ENCODE measurements around the gene GPR68.
"Not testable (repeated sequence)": the region's sequence is repeated elsewhere in the genome, so short reads cannot be mapped to it uniquely, and the experiment has no call there.

Gene GPR68

DNA sequence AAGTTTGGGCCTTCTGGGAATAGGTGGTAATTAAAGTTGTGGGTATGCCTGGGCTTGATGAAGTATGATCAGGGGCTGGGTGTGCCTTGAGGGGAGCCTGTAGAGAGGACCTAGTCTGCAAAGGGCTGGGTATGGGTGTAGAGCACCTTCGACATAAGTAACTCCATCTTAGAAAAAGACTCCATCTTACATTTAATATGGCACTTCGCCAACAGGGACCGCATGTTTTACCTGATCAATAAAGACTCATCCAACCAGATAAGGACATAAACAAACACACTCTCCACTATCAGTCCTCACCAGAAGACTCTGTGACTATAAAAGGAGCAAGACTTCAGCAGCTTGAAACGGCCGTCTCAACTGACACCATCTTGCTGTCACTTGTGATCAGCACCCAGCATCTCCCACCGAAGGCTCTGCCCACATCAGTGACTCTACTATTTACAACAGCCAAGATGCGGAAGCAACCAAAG lies 23.5 kb upstream of the GPR68 start:
- peak overlapping the region; percentile 72 for H3K27ac Mint-ChIP-seq
- peaks cover 11% of the 10 kb centered on the region for H3K4me1 Mint-ChIP-seq
- H3K36me3 Mint-ChIP-seq, result peaks cover 28% of the 10 kb centered on the region
- no peaks in the 10 kb centered on the region for H3K9me3 Mint-ChIP-seq
- DNase-seq (ENCODE audit: low spot score in 2 of 2) (no peak), ATAC-seq (ENCODE audit: low read depth) (no peak)
- peaks cover 2% of the 10 kb centered on the region for H3K27me3 Mint-ChIP-seq
- H3K4me3 Mint-ChIP-seq, result no peak overlapping the region

GRCh38 chr14:91266276-91266675 lies 21.8 kb upstream of the GPR68 start:
- H3K27me3 Mint-ChIP-seq; H3K4me3 Mint-ChIP-seq; DNase-seq (ENCODE audit: low spot score in 2 of 2); H3K27ac Mint-ChIP-seq; H3K9me3 Mint-ChIP-seq; ATAC-seq (ENCODE audit: low read depth): not testable (repeated sequence)
- Mint-ChIP-seq H3K4me1 (peaks cover 11% of the 10 kb centered on the region), H3K36me3 (peaks cover 22% of the 10 kb centered on the region)

DNA sequence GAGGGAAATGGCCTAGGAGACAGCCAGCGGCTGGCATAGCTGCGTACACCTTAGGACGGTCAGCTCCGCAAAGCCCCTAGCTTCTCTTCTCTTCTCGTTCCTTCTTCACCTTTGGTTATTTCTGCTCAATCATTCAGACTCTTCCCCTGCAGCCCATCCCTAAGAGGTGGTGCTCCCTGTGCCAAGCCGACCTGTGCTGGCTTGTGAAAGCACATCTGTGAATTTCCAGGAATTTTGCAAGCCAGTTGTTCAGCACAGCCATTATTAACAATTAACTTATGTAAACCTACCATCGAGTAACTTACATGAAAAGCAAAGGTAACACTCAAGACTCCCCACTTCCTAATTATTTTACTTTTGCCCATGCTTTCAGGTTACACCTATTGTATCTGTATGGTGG lies 20.9 kb upstream of the GPR68 start:
- H3K36me3 Mint-ChIP-seq, result peaks cover 20% of the 10 kb centered on the region
- peak overlapping the region; percentile 59 for H3K4me3 Mint-ChIP-seq
- H3K9me3 Mint-ChIP-seq, result peaks cover 1% of the 10 kb centered on the region
- ATAC-seq (ENCODE audit: low read depth) (no peak), DNase-seq (ENCODE audit: low spot score in 2 of 2) (no peak)
- peaks cover 2% of the 10 kb centered on the region for H3K27me3 Mint-ChIP-seq
- no peak overlapping the region for H3K27ac Mint-ChIP-seq
- peaks cover 11% of the 10 kb centered on the region for H3K4me1 Mint-ChIP-seq

GRCh38 chr14:91264151-91265150 lies 19.9 kb upstream of the GPR68 start:
- Mint-ChIP-seq H3K27ac (peak overlapping the region; percentile 14), H3K4me1 (peaks cover 11% of the 10 kb centered on the region)
- DNase-seq (ENCODE audit: low spot score in 2 of 2), result peak in 1 of 2 donors; percentile 27

GRCh38 chr14:91263329-91263728 lies 18.8 kb upstream of the GPR68 start:
- Mint-ChIP-seq H3K36me3 (peaks cover 11% of the 10 kb centered on the region), H3K27me3 (peaks cover 2% of the 10 kb centered on the region), H3K27ac (peak overlapping the region; percentile 7), H3K4me3 (no peak overlapping the region), H3K9me3 (peaks cover 1% of the 10 kb centered on the region), H3K4me1 (peaks cover 7% of the 10 kb centered on the region)
- DNase-seq (ENCODE audit: low spot score in 2 of 2), result no peak
- ATAC-seq (ENCODE audit: low read depth), result no peak

More at GRCh38 chr14:91264151-91265150, 19.9 kb upstream of the GPR68 start:
- peak; percentile 61 for ATAC-seq (ENCODE audit: low read depth)
- peak overlapping the region; percentile 37 for H3K4me3 Mint-ChIP-seq
- peaks cover 2% of the 10 kb centered on the region for H3K27me3 Mint-ChIP-seq
- peaks cover 1% of the 10 kb centered on the region for H3K9me3 Mint-ChIP-seq
- H3K36me3 Mint-ChIP-seq, result peaks cover 16% of the 10 kb centered on the region

GRCh38 chr14:91261986-91262549 lies 17.6 kb upstream of the GPR68 start:
- H3K27ac Mint-ChIP-seq, result no peak overlapping the region
- DNase-seq (ENCODE audit: low spot score in 2 of 2) (no peak), ATAC-seq (ENCODE audit: low read depth) (no peak)
- no peak overlapping the region for H3K4me3 Mint-ChIP-seq
- H3K9me3 Mint-ChIP-seq, result peaks cover 1% of the 10 kb centered on the region
- H3K27me3 Mint-ChIP-seq, result peaks cover 2% of the 10 kb centered on the region
- H3K36me3 Mint-ChIP-seq, result peaks cover 1% of the 10 kb centered on the region
- peaks cover 13% of the 10 kb centered on the region for H3K4me1 Mint-ChIP-seq

GRCh38 chr14:91261115-91261514 lies 16.6 kb upstream of the GPR68 start:
- no peak for ATAC-seq (ENCODE audit: low read depth)

GRCh38 chr14:91258876-91259275 lies 14.4 kb upstream of the GPR68 start:
- Mint-ChIP-seq H3K27ac (no peak overlapping the region), H3K4me3 (no peak overlapping the region), H3K9me3 (peaks cover 1% of the 10 kb centered on the region), H3K27me3 (no peaks in the 10 kb centered on the region), H3K36me3 (peaks cover 1% of the 10 kb centered on the region), H3K4me1 (peaks cover 16% of the 10 kb centered on the region)
- ATAC-seq (ENCODE audit: low read depth), result no peak
- no peak for DNase-seq (ENCODE audit: low spot score in 2 of 2)

More at GRCh38 chr14:91261115-91261514, 16.6 kb upstream of the GPR68 start:
- Mint-ChIP-seq H3K4me1 (peaks cover 13% of the 10 kb centered on the region), H3K36me3 (peaks cover 1% of the 10 kb centered on the region), H3K4me3 (no peak overlapping the region), H3K27me3 (peaks cover 2% of the 10 kb centered on the region), H3K9me3 (peaks cover 1% of the 10 kb centered on the region), H3K27ac (no peak overlapping the region)
- no peak for DNase-seq (ENCODE audit: low spot score in 2 of 2)

DNA sequence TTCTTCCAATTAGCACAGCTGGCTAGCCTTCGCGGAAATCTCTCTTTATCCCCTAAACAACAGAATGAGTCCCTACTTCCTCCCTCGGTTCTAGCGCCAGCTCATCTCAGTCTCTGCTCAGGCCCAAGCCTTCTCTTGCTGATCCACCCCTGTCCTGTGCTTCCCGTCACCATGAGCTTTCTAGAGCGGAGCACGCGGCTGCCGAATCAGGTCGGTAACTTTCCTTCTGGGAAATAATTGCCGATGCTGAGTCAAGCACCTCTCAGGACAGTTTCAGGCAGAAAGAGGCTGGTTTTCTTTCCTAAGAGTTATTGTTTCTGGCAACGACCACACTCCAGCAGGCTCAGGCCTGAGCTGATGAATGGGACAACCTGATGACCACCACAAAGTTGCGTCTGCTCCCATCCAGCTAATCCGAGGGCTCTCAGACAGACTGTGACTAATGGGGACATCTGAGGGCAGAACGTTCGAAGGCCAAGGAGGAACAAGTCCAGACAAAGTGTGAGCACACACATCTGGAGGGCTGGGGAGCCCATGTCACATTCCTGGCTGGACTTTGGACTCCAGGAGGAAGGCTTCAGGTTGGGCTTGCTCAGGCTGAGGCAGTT lies 13.6 kb upstream of the GPR68 start:
- Mint-ChIP-seq H3K27ac (no peak overlapping the region), H3K36me3 (peaks cover 1% of the 10 kb centered on the region), H3K27me3 (no peaks in the 10 kb centered on the region), H3K9me3 (peaks cover 1% of the 10 kb centered on the region), H3K4me1 (peaks cover 18% of the 10 kb centered on the region), H3K4me3 (no peak overlapping the region)
- no peak for DNase-seq (ENCODE audit: low spot score in 2 of 2)
- ATAC-seq (ENCODE audit: low read depth), result no peak

DNA sequence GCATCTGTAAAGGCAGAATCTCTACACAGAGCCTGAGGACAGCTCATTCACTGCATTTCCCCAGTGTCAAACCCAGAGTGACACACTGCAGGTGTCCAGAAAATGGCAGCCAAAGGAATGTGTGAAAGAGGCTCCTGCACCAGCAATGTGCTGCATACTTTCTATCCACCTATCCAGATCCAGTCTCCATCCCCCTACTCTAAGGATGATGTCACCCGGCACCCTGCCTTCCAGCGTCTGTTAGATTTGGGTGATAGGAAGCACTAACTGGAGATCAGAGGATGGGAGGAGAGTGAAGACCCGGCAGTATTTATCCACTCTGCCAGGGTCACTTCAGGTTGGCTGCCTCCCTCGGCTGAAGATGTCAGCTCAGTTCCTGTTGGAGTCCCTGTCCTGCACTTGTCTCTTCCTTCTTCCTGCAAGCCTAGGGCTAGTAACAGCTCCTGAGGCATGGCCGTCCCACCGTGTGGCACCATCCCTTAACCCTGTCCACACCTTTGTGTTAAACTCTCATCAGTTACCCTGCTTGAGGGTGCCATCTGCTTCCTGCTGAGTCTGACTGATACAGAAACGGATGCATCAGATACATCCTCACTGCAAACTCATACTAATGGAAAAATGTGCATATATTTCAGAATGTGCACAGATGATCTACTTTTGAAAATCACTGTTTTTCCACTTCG lies 13.0 kb upstream of the GPR68 start:
- Mint-ChIP-seq H3K27me3 (no peaks in the 10 kb centered on the region), H3K36me3 (peaks cover 1% of the 10 kb centered on the region), H3K4me1 (peaks cover 20% of the 10 kb centered on the region), H3K27ac (no peak overlapping the region), H3K9me3 (peaks cover 1% of the 10 kb centered on the region), H3K4me3 (no peak overlapping the region)
- DNase-seq (ENCODE audit: low spot score in 2 of 2) (no peak), ATAC-seq (ENCODE audit: low read depth) (no peak)

DNA sequence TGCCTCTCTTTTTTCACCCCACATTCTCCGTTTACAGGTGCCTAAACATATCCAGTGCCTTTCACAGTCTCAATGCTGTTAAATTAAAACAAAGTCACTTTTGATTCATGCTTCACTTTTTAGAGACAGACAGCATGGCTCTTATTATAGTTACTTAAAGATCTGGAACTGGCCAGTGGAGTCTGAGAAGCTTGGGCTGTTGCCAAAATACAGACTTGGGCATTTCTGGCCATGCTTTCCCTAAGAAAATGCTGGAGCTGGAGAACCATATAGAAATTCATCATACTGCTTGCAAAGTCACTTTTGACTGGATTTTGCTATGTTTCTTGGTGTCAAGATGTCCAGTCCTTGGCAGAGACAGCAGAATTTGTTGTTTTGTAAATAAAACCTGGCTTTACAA lies 12.2 kb upstream of the GPR68 start:
- Mint-ChIP-seq H3K4me3 (no peak overlapping the region), H3K9me3 (peaks cover 1% of the 10 kb centered on the region), H3K27ac (no peak overlapping the region), H3K36me3 (peaks cover 1% of the 10 kb centered on the region), H3K27me3 (no peaks in the 10 kb centered on the region), H3K4me1 (peaks cover 24% of the 10 kb centered on the region)
- DNase-seq (ENCODE audit: low spot score in 2 of 2), result no peak
- ATAC-seq (ENCODE audit: low read depth), result no peak

DNA sequence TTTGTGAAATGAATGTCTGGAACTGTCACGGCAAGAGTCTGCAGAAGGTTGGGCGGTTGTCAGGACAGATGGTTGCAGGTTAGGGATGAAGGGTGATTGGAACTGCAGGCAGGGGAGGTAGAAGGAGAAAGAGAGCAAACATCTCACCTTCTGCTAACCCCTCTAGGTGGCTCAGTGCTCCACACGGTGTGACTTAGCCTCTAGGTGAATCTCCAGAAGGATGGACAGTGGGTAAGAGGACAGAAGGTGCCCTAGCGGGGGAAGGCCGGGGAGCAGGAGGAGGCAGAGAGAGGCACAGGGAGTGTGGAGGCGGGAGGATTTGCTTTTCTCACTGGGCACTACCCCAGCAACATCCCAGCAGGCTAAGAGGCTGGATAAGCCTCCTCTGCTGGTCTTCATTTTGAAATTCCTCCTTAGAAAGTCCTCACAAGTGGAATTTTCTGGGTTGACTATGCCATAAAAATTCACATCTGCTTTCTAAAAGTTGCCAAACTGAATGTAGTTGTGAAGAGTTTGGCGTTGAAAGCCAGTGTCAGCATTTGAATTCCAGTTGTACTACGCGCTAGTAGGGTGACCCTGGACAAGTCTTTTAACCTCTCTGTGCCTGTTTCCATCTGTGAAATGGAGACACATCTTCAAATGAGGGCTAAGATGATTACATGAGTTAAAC lies 10.7 kb upstream of the GPR68 start:
- H3K9me3 Mint-ChIP-seq, result no peaks in the 10 kb centered on the region
- DNase-seq (ENCODE audit: low spot score in 2 of 2), result no peak
- H3K36me3 Mint-ChIP-seq, result no peaks in the 10 kb centered on the region
- no peak for ATAC-seq (ENCODE audit: low read depth)
- H3K27ac Mint-ChIP-seq, result no peak overlapping the region
- peaks cover 32% of the 10 kb centered on the region for H3K4me1 Mint-ChIP-seq
- H3K4me3 Mint-ChIP-seq, result no peak overlapping the region
- H3K27me3 Mint-ChIP-seq, result no peaks in the 10 kb centered on the region

- no peaks in the 10 kb centered on the region for H3K27me3 Mint-ChIP-seq
Measured at GRCh38 chr14:91254461-91254860, 10.0 kb upstream of the GPR68 start.

More at GRCh38 chr14:91254461-91254860, 10.0 kb upstream of the GPR68 start:
- Mint-ChIP-seq H3K36me3 (no peaks in the 10 kb centered on the region), H3K9me3 (no peaks in the 10 kb centered on the region), H3K4me1 (peaks cover 39% of the 10 kb centered on the region), H3K27ac (peak overlapping the region; percentile 6), H3K4me3 (peak overlapping the region; percentile 79)
- ATAC-seq (ENCODE audit: low read depth) (no peak), DNase-seq (ENCODE audit: low spot score in 2 of 2) (no peak)

Data from memory B cell (primary cell).